Erythroblast (primary cell): ENCODE data around the gene CNIH1.
"Not testable (repeated sequence)": the region's sequence is repeated elsewhere in the genome, so short reads cannot be mapped to it uniquely, and the experiment has no call there.

Experiments used
- DNase-seq, 2 experiments: peaks; one replicate each; lab custom pipeline; 2025; lab: John Stamatoyannopoulos, UW
- GATA1 ChIP-seq: IDR thresholded peaks from 2 replicates; pipeline ENCODE4 v1.6.1; 2011; ENCODE audit warnings: low read depth, mild to moderate bottlenecking, control low read depth, low read length, moderate library complexity
- POLR2A ChIP-seq: IDR thresholded peaks from 2 replicates; pipeline ENCODE4 v1.6.1; 2011; ENCODE audit warnings: mild to moderate bottlenecking, low read length

The CNIH1 gene

DNA sequence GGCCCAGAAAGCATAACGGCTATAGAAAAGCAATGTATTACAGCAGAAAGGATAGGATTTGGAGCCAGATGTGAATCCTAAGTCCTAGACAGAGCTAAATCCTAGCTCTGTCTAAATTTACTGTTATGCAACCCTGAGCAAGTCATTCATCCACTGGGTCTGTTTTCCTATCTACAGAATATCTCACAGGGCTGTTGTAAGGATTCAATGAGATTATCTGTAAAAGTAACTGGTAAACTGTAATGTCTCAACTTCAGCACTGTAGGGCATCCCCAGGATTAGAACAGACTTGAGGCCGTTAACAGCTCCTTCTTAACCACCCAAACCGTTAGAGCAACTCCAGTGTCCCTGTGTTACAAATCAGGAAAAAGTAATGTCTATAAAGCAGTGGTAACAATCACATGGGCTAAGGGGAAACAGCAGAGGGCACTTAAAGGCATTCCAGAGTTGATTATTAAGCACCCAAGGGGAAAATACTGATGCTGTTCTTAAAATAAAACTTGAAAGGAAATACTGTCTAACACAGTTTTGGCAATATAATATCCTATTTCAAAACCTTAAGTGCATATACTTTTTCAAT is 37.6 kb upstream of the CNIH1 start:
- TF ChIP-seq POLR2A = no peak
- no peak for TF ChIP-seq GATA1
- no peak for DNase-seq

DNA sequence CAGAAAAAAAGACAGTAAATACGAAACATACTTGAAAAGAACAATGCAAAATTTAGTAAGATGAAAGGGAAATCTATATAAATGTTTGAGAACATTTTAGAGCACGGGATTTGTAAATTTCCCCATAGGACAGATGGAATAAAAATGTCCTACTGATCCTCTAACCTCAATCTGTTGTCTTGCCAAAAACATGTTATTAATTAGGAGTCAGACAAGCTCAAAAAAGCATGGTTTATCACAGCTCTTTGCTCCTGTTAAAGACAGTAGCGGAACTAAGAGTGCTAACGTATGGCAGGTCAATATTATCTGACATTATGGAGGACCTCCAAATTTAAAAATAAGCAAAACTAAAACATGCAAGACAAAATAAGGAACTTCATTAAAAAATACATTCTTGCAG is 34.7 kb upstream of the CNIH1 start:
- TF ChIP-seq GATA1 = no peak
- no peak for TF ChIP-seq POLR2A
- no peak for DNase-seq

DNA sequence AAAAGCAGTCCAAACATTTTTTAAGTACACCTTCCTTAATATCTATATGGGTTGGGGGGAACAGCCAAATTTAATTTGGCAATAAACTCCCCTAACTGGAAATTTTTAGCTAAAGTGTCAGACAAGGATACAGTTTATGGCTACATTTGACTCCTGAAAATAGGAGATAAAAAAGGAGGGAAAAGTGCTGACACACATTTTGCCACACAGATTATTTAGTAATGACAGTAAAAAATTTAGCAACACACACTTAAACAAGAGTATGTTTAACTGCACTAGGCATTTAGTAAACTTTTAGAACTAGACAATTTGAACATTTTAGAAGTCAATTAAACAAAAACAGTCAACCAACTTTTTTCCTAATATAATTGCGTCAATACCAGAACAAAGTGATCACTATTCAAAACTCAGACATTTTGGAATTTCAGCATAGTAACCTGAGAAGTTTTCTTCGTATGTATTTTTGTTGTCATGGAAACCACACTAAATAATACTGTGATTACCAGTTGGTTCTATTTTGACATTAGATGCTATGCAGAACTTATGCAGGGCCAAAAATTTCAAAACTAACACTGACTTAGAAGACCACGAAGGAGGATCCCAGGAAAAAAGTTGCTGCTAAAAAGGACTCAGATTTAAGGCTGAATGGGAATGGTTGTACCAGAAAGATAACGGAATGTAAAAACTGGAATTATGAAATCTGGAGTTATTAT is 34.2 kb upstream of the CNIH1 start:
- TF ChIP-seq GATA1 (no peak), POLR2A (no peak)
- no peak for DNase-seq

DNA sequence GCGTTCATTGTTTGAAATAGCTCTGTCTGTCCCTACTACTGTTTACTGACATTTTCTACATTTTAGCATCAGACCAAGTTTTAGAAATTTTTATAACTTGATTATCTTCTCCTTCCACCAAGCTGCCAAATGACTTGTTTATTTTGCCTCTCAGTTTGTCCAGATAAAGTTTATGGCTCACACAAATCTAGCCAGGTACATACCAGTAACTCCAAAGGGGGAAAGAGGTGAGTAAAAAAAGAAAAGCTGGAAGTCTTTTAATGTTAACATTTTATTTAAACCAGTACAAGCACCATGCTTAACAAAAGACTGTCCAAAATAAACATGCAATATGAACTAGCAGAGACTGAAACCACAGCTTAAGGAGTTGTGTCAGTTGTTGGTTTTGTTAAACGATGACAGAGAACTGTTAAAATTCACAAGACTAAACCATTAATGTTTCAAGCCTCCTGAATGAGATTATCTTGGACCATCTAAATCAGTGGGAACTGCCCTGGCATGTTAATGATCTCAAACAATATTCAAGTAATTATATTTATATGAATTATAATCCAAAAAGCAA is 33.1 kb upstream of the CNIH1 start:
- TF ChIP-seq POLR2A = no peak
- no peak for TF ChIP-seq GATA1
- no peak for DNase-seq

DNA sequence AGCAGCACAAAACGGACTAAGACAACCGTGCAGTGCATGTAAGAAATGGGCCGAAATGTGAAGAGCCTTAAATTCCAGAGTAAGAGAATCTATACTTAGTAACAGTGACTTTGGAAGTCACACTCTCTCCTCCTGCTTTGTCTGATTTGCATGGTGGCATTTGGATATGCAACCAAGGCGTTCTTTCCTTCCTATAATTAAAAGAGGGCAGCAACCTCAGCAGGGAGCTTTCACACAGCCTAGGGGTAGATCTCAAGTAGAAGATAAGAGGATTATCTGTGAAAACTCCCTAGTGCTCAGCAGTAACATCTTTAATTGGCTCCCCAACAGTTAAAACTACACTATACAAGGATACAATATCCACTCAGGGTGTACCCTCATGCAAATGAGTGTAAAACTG is 31.1 kb upstream of the CNIH1 start:
- DNase-seq = no peak
- TF ChIP-seq GATA1 (no peak), POLR2A (no peak)

DNA sequence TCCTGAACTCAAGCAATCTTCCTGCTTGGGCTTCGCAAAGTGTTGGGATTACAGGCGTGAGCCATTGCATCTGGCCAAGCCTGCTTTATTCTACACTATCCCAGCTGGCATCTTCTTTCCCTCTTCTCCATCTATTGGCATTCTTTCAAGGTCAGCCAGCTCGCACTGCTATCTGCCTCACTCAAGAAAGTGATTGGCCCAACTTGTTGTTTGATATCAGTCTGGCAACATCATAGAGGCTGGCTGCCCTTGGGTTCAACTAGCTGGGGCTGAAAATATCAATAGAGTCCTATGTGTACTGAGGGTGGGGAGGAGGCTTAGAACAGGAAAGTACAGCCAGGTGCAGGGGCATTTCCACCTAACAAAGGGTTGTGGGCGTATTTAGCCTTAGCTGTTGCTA is 30.5 kb upstream of the CNIH1 start:
- no peak for DNase-seq
- no peak for TF ChIP-seq POLR2A

DNA sequence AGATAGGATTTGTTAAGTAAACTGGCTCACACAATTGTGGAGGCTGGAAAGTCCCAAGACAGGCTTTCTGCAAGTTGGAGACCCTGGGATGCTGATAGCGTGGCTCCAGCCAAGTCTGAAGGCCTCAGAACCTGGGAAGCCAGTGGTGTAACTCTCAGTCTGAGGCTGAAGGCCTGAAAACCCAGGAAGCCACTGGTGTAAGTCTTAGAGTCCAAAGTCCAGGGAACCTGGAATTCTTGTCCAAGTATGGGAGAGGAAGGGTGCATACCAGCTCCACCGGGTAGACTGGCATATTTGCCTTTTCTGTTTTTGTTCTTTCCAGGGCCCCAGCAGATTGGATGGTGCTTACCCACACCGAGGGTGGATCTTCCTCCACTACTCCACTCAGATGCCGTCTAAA is 29.5 kb upstream of the CNIH1 start:
- DNase-seq = no peak
- TF ChIP-seq GATA1 (no peak), POLR2A (no peak)

DNA sequence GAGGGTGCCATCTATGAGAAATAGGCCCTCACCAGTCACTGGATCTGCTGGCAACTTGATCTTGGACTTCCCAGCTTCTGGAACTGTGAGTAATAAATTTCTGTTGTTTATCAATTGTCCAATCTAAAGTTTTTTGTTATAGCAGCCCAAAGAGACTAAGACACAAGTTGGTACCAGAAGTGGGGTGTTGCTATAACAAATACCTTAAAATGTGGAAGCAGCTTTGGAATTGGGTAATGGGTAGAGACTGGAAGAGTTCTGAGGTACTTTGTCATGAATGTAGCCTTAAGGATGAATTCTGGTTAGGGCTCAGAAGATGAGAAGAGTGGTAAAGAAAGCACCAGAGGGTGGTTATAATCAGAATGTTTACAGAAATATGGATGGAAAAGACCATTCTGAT is 26.1 kb upstream of the CNIH1 start:
- DNase-seq = peak in 1 of 2 experiments; percentile 7
- TF ChIP-seq POLR2A = no peak
- TF ChIP-seq GATA1 = no peak

DNA sequence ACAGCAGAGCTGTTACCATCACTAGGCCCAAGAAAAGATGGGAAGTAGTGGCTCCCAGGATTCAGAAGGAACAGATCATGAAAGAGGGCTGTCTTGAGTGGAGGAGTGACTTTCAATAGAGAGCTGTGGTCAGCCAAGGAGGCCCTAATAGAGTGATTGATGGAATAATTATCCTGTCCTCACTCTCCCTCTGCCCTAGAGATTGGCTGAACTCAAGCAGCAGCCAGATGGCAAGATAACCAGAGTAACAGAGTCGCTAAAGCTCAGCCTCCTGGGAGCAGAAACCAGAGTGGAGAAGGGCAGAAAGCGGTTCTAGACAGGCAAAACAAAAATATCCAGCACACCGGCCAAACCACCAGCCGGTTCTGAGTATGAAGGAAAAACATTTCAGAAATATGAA is 24.5 kb upstream of the CNIH1 start:
- TF ChIP-seq GATA1 (no peak), POLR2A (no peak)
- no peak for DNase-seq

DNA sequence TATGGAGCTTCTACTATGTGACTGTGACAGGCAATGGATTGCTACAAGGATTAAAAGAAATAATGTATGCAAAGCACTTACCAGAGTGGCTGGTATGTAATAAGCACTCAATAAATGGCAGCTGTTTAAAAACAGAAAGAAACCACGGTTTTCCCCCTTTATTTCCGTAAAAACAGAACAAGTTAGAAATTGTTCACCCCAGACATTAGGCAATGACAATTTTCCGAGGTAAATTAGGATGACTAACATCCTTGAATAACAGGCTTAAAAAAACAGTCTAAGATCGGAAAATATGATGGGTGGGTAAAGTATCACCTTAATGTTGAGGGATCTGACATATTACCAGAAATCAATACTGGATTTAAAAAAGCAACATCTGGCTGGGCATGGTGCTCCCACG is 20.9 kb upstream of the CNIH1 start:
- no peak for TF ChIP-seq POLR2A
- no peak for TF ChIP-seq GATA1
- DNase-seq = no peak

DNA sequence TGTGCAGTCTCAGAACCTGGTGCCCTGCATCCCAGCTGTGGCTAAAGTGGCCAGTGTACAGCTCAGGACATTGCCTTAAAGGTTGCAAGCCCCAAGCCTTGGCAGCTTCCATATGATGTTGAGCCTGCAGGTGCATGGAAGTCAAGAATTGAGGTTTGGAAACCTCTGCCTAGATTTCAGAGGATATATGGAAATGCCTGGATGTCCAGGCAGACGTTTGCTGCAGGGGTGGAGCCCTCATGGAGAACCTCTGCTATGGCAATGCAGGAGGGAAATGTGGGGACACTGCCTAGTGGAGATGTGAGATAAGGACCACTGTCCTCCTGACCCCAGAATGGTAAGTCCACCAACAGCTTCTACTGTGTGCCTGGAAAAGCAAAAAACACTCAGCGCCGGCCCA is 17.9 kb upstream of the CNIH1 start:
- TF ChIP-seq POLR2A (no peak), GATA1 (no peak)
- DNase-seq = no peak

DNA sequence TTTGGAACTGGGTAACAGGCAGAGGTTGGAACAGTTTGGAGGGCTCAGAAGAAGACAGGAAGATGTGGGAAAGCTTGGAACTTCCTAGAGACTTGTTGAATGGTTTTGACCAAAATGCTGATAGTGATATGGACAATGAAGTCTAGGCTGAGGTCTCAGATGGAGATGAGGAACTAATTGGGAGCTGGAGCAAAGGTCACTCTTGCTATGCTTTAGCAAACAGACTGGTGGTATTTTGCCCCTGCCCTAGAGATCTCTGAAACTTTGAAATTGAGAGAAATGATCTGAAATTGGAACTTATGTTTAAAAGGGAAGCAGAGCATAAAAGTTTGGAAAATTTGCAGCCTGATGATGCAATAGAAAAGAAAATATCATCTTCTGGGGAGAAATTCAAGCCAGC is 17.4 kb upstream of the CNIH1 start:
- not testable (repeated sequence) for DNase-seq

DNA sequence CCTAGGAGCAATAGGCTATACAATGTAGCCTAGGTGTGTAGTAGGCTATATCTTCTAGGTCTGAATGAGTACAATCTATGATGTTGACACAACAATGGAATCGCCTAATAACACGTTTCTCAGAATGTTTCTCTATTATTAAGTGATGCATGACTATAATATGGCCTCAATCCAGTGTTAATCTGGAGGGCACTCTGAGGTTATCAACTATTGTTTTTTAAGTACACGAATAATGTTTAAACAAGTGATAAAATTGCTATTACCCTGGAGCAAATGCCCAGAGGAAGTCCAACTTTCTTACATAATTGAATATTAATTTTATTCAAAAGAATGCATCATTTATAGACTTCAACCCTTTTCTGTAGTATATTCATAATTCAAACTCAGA is 16.4 kb upstream of the CNIH1 start:
- TF ChIP-seq GATA1 (no peak), POLR2A (no peak)
- DNase-seq = no peak

DNA sequence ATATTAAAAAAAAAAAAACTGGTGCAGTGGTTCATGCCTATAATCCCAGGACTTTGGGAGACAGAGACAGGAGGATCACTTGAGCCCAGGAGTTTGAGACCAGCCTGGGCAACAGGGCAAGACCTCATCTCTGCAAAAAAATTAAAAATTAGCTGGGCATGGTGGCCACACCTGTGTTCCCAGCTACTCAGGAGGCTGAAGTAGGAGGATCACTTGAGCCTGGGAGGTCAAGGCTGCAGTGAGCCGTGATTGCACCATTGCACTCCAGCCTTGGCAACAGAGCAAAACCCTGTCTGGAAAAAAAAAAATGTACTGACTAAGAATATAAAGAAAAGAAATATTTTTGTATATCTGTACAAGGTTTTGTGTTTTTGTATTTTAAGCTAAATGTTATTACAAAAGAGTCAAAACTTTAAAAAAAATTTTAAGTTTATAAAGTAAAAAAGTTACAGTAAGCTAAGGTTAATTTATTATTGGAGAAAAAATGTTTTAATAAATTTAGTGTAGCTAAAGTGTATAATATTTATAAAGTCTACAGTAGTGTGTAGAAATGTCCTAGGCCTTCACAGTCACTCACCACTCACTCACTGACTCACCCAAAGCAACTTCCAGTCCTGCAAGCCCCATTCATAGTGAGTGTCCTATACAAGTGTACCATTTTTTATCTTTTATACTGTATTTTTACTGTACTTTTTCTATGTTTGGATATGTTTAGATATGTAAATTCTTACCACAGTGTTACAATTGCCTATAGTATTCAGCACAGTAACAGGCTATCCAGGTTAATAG is 15.8 kb upstream of the CNIH1 start:
- DNase-seq = not testable (repeated sequence)
